HL-60/S4 (cell line): Measurements from ENCODE around the gene LILRA5.
"Not testable (repeated sequence)": the region's sequence is repeated elsewhere in the genome, so short reads cannot be mapped to it uniquely, and the experiment has no call there.

ENCODE experiments used
- in situ Hi-C: fragments of 300-500 bp; cut with MboI; formaldehyde crosslinking; loops from 2 replicates; pipeline ENCODE4 v1.14.3; 2022; ENCODE audit warnings: low sequenced_read_pairs

LILRA5 gene

GRCh38 chr19:54335164-54335563, 22.2 kb upstream of the LILRA5 start:
- in situ Hi-C loops = no loop called here

DNA sequence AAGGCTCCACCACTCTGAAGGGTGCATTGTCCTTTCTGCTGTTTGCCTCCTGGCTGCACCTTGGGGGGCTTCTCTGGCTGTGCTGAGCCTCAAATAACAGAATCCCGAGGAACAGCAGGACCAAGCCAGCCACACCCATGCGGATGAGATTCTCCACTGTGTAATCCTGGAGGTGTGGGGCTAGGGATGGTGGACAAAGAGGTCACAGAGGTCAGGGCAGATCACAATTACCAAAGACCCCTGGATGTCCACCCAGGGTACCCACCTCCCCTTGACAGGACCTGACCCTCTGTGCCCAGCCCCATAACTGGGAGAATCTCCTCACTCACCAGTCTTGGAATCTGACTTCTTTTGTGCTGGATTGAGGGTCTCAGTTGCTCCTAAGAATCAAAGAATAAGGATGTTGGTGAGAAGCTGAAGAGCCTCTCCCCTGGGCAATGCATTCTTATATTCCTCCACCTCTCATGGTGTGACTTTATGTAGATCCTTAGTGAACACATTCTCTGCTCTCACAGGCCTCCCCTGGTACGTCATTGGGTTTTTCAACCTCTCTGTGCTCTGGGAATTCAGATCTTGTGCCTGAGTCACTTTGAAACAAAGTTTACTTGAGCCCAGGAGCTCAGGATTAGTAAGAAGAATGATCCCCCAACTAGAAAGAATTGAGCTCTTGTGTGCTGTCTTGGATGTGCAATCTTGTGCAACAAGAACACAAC, 20.8 kb upstream of the LILRA5 start:
- in situ Hi-C loops = no loop called here

GRCh38 chr19:54332149-54332548, 19.2 kb upstream of the LILRA5 start:
- in situ Hi-C loops = no loop called here

DNA sequence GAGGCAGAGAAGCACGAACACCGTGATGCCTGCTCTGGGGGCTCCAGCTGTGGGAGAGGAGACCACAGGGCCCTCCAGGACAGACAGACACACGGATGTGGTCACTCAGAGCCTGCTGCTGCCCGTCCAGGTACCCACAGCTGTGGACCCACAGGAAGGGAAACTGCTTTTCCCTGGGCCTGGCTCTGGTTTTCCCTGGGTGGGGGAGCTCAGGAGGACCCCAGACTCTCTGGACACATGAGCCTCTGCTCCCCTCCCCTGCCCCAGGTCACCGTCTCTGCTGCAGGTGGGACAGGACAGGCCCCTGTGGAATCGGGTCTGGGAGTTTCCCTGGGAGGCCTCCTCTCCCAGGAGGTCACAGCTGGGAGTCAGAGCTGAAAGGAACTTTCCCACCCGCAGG, 18.7 kb upstream of the LILRA5 start:
- in situ Hi-C loops = no loop called here

GRCh38 chr19:54329476-54330165, 16.7 kb upstream of the LILRA5 start:
- in situ Hi-C loops = no loop called here

DNA sequence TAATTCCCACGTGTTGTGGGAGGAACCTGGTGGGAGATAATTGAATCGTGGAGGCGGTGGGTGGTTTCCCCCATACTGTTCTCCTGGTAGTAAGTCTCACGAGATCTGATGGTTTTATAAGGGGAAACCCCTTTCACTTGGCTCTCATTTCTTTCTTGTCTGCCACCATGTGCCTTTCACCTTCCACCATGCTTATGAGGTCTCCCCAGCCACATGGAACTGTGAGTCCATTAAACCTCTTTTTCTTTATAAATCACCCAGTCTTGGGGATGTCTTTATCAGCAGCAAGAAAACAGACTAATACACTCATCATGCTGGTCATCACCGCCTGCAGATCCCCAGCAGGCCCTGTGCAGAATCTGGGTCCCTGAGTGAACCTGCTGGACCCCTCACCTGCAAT, 15.8 kb upstream of the LILRA5 start:
- in situ Hi-C loops = not testable (repeated sequence)

- in situ Hi-C loops = no loop called here
Observed at GRCh38 chr19:54325631-54326030, 12.7 kb upstream of the LILRA5 start.

DNA sequence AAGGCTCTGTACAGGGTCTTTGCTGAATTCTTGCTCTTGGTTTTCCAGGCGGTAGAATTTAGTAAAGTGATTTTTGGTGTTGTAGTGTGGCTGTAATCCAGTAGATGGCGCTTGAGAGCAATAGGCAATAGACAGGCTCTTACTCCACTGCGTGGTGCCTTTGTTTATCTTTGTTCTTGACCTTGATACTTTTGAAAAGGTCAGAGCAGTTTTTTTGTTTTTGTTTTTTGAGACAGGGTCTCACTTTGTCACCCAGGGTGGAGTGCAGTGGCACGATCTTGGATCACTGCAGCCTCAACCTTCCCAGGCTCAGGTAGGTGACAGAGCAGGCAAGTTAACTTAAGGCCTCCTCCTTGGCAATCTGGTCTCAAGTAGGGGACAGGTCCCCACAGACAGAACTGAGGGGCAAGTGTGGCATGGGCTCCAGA, 12.2 kb upstream of the LILRA5 start:
- in situ Hi-C loops = no loop called here

- in situ Hi-C loops = no loop called here
Observed at GRCh38 chr19:54324071-54324470, 11.1 kb upstream of the LILRA5 start.

GRCh38 chr19:54322934-54323333, 10.0 kb upstream of the LILRA5 start:
- in situ Hi-C loops = not testable (repeated sequence)

GRCh38 chr19:54322295-54322694, 9.3 kb upstream of the LILRA5 start:
- in situ Hi-C loops = not testable (repeated sequence)

GRCh38 chr19:54319892-54320670, 7.1 kb upstream of the LILRA5 start:
- in situ Hi-C loops = no loop called here

- in situ Hi-C loops = no loop called here
Observed at GRCh38 chr19:54319049-54319448, 6.1 kb upstream of the LILRA5 start.

DNA sequence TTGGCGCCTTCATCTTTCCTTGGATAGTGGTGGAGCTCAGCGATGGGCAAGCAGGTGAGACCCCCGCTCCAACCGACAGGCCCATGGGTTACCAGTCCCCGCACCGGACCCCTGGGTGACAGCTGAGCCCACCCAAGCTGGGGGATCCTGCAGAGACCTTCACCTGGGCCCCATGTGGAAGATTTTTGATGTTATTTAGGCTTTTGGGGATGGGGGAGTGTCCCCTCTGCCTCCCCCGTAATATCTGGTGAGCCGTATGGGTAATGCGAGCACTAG, 4.9 kb upstream of the LILRA5 start:
- in situ Hi-C loops = no loop called here

DNA sequence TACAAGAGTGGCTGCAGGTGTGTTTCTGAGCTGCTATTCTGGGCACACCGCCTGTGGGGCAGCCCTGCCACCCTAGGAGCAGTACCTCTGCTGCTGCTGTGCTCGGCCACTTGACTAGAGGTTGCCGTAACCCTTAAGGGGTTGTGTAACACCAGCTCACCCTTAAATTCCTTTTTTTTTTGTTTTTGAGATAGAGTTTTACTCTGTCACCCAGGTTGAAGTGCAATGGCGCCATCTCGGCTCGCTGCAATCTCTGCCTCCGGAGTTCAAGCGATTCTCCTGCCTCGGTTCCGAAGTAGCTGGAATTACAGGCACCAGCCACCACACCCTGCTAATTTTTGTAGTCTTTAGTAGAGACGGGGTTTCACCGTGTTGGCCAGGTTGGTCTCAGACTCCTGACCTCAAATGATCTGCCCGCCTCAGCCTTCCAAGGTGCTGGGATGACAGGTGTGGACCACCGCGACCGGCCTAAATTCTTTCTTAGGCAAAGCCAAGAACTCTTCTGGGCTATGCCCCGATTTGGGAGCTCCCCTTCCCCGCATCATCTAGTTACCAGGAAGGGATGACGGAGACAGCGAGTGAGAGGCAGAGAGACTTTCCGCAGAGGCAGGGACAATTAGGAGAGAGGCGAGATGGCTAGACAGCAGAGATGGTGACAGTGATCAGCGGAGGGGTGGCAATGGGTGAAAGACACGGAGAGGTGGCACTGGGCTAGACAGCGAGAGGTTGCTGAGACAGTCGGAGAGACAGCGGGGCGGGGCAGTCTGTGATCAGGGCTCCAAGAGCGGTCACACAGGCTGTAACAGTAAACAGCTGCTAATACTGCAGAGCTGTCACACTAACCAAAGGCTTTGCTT, 4.4 kb upstream of the LILRA5 start:
- in situ Hi-C loops = no loop called here

GRCh38 chr19:54316746-54317107, 3.8 kb upstream of the LILRA5 start:
- in situ Hi-C loops = no loop called here

GRCh38 chr19:54315956-54316355, 3.0 kb upstream of the LILRA5 start:
- in situ Hi-C loops = no loop called here

GRCh38 chr19:54312011-54312410, 955 bp downstream of the LILRA5 start:
- in situ Hi-C loops = no loop called here

DNA sequence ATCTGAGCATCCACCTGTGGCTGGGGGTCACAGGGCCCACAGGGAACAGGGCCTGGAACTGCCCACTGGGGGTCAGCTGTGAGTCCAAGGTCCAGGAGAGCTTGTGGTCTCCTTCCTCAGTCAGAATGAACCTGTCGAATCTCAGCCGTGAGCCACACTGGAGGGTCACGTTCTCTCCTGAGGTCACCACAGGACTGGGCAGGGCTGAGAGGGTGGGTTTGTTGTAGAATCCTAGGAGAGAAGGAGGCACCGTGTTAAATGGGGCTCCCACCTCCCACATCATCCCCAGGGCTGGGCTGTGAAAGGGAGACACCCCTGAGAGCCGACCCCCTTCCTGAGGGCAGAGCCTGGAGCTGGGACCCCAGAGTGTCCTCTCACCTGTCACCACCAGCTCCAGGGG, 1.5 kb downstream of the LILRA5 start:
- in situ Hi-C loops = no loop called here

GRCh38 chr19:54310543-54310942, 2.4 kb downstream of the LILRA5 start:
- in situ Hi-C loops = no loop called here

DNA sequence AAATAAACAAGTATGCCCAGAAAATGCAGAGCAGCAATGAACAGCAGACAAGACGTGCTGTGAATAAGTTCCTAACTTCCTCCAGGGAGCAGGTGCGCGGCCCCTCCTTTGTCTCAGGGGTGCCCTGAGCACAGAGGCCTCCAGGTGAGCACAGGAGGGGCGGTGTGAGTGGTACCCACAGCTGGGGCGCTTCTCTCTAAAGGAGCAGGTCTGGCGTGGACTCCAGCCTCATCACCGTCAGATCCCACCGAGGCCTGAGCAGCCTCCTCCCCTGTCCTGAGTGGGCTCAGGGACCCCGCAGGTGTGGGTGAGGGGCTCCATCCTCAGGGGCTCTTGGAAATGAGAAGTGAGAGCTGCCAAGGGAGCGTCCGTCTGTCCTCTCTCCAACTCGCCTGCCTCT, 3.2 kb downstream of the LILRA5 start:
- in situ Hi-C loops = no loop called here
